Nephron (organoid): ENCODE measurements around the gene ICE1.
A peak's percentile ranks its signal among the peaks of the same experiment; 100 is the strongest.
"Not testable (repeated sequence)": the region's sequence is repeated elsewhere in the genome, so short reads cannot be mapped to it uniquely, and the experiment has no call there.

Source experiments
- H3K27ac Mint-ChIP-seq, 3 experiments: 2 replicates each; pipeline ENCODE4 v1.8.0; 2020; ENCODE audit warnings: mixed read lengths in 3 of 3, mild to moderate bottlenecking in 2 of 3, moderate library complexity in 1 of 3
- H3K27me3 Mint-ChIP-seq: 2 replicates; pipeline ENCODE4 v1.8.0; 2021; ENCODE audit warnings: low read depth, mild to moderate bottlenecking, moderate library complexity, mixed read lengths
- H3K36me3 Mint-ChIP-seq: 2 replicates; pipeline ENCODE4 v1.8.0; 2020; ENCODE audit warnings: low read depth, mixed read lengths
- H3K4me1 Mint-ChIP-seq: 2 replicates; pipeline ENCODE4 v1.8.0; 2020; ENCODE audit warnings: mixed read lengths
- H3K4me3 Mint-ChIP-seq, 3 experiments: 2 replicates each; pipeline ENCODE4 v1.8.0; 2020; ENCODE audit warnings: mild to moderate bottlenecking in 3 of 3, mixed read lengths in 3 of 3, moderate library complexity in 2 of 3
- H3K9me3 Mint-ChIP-seq: 2 replicates; pipeline ENCODE4 v1.8.0; 2020; ENCODE audit warnings: mixed read lengths
- TF ChIP-seq, protein P1 (sequence below), 3 experiments: fragments of 200-600 bp; sonication (generic); IDR thresholded peaks; one replicate each; pipeline ENCODE4 v1.5.0; 2021; ENCODE audit warnings: antibody characterized with exemption in 3 of 3; ENCODE audit not compliant: unreplicated experiment in 3 of 3

The ICE1 gene

DNA sequence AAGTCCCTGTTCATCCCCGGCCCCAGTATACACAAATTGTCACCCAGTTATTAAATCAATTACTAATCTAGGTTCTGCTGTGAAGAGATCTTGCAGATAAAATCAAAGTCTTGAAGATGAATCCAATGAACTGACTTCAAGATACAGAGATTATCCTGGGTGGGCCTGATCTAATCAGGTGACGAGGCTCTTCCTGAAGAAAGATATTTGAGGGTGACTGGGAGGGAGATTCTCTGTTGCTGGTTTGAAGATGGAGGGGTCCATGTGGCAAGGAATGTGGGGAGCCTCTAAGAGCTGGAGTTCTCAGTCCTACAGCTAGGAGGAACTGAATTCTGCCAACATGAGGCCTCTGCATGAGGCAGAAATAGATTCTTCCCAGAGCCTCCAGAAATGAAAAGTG lies 36.1 kb upstream of the ICE1 start:
- no peak overlapping the region for H3K4me3 Mint-ChIP-seq
- H3K4me1 Mint-ChIP-seq = peaks cover 28% of the 10 kb centered on the region
- H3K9me3 Mint-ChIP-seq = no peaks in the 10 kb centered on the region
- H3K36me3 Mint-ChIP-seq = no peaks in the 10 kb centered on the region
- H3K27ac Mint-ChIP-seq = no peak overlapping the region
- peaks cover 11% of the 10 kb centered on the region for H3K27me3 Mint-ChIP-seq
- TF ChIP-seq, protein P1, sequence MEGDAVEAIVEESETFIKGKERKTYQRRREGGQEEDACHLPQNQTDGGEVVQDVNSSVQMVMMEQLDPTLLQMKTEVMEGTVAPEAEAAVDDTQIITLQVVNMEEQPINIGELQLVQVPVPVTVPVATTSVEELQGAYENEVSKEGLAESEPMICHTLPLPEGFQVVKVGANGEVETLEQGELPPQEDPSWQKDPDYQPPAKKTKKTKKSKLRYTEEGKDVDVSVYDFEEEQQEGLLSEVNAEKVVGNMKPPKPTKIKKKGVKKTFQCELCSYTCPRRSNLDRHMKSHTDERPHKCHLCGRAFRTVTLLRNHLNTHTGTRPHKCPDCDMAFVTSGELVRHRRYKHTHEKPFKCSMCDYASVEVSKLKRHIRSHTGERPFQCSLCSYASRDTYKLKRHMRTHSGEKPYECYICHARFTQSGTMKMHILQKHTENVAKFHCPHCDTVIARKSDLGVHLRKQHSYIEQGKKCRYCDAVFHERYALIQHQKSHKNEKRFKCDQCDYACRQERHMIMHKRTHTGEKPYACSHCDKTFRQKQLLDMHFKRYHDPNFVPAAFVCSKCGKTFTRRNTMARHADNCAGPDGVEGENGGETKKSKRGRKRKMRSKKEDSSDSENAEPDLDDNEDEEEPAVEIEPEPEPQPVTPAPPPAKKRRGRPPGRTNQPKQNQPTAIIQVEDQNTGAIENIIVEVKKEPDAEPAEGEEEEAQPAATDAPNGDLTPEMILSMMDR (IDR thresholded peaks at IDR 0.05; ENCODE audit: unreplicated experiment in 3 of 3) = no peak

- Mint-ChIP-seq H3K9me3 (no peaks in the 10 kb centered on the region), H3K36me3 (no peaks in the 10 kb centered on the region), H3K4me3 (no peak overlapping the region), H3K4me1 (peaks cover 21% of the 10 kb centered on the region), H3K27me3 (peaks cover 11% of the 10 kb centered on the region), H3K27ac (peak overlapping the region in 2 of 3 experiments; percentile 75 to 90)
- TF ChIP-seq, protein P1 (IDR thresholded peaks at IDR 0.05; ENCODE audit: unreplicated experiment in 3 of 3) = no peak
Measured at GRCh38 chr5:5387192-5387591, 35.3 kb upstream of the ICE1 start.

GRCh38 chr5:5387777-5388176 lies 34.7 kb upstream of the ICE1 start:
- H3K4me1 Mint-ChIP-seq = peaks cover 21% of the 10 kb centered on the region
- TF ChIP-seq, protein P1 (IDR thresholded peaks at IDR 0.05; ENCODE audit: unreplicated experiment in 3 of 3) = no peak
- H3K36me3 Mint-ChIP-seq = no peaks in the 10 kb centered on the region
- peak overlapping the region in 2 of 3 experiments; percentile 75 to 90 for H3K27ac Mint-ChIP-seq
- H3K9me3 Mint-ChIP-seq = no peaks in the 10 kb centered on the region
- H3K4me3 Mint-ChIP-seq = no peak overlapping the region
- H3K27me3 Mint-ChIP-seq = peaks cover 11% of the 10 kb centered on the region

DNA sequence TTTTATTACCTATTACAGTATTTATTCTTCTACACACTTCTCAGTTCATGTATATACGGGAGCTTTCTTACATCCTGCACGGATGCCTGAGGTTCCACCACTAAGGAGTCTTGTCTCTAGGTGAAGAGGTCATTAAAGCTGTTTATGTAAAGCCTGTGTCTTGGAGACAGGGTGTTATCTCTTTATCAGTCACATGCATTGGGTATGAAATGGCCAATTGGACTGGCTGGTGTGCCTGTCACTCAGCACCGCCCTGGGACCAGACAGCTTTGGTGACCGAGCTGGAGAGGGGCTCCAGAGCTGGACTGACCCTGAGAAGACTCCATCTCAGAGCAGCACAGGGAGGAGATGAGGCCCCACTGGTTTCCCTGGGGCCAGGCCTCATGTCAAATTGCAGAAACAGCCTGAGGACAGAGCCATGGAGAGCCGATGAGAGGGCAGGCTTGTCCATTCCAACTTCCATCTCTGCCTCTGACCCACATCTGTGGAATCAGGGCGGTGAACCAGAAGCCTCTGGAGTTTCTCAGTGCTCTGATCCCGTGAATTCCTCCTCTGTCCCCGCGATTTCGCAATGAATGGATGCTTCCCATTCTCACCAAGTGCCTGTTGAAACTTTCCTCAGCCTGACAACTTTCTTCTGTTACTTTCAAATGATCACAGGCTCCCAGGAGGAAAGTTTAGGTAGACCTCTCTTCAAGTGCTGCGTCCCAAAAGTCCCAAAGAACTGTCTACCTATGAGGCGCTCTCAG lies 32.2 kb upstream of the ICE1 start:
- not testable (repeated sequence) for H3K27me3 Mint-ChIP-seq, H3K27ac Mint-ChIP-seq, H3K36me3 Mint-ChIP-seq, H3K4me3 Mint-ChIP-seq, H3K9me3 Mint-ChIP-seq
- H3K4me1 Mint-ChIP-seq = peaks cover 24% of the 10 kb centered on the region

GRCh38 chr5:5392504-5392903 lies 30.0 kb upstream of the ICE1 start:
- not testable (repeated sequence) for H3K9me3 Mint-ChIP-seq, H3K4me3 Mint-ChIP-seq

GRCh38 chr5:5394384-5394986 lies 28.0 kb upstream of the ICE1 start:
- not testable (repeated sequence) for H3K9me3 Mint-ChIP-seq, H3K4me3 Mint-ChIP-seq, H3K36me3 Mint-ChIP-seq

More at GRCh38 chr5:5392504-5392903, 30.0 kb upstream of the ICE1 start:
- H3K27me3 Mint-ChIP-seq, H3K27ac Mint-ChIP-seq, H3K36me3 Mint-ChIP-seq: not testable (repeated sequence)
- peaks cover 21% of the 10 kb centered on the region for H3K4me1 Mint-ChIP-seq

DNA sequence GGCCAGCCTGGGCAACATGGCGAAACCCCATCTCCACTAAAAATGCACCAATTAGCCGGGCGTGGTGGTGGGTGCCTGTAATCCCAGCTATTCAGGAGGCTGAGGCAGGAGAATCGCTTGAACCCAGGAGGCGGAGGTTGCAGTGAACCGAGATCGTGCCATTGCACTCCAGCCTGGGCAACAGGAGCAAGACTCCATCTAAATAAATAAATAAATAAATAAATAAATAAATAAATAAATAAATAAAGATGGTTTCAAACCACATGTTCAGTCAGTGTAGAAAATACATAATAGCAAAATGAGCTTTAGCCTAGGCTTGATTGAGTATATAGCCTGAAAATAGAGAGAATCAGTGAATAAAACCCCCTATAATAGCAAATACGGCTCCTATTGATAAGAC lies 27.4 kb upstream of the ICE1 start:
- not testable (repeated sequence) for H3K4me3 Mint-ChIP-seq, H3K36me3 Mint-ChIP-seq, H3K4me1 Mint-ChIP-seq, H3K27me3 Mint-ChIP-seq, H3K27ac Mint-ChIP-seq, H3K9me3 Mint-ChIP-seq

More at GRCh38 chr5:5394384-5394986, 28.0 kb upstream of the ICE1 start:
- peak overlapping the region in 1 of 3 experiments; percentile 39 for H3K27ac Mint-ChIP-seq
- H3K4me1 Mint-ChIP-seq, H3K27me3 Mint-ChIP-seq: not testable (repeated sequence)
- TF ChIP-seq, protein P1 (IDR thresholded peaks at IDR 0.05; ENCODE audit: unreplicated experiment in 3 of 3) = peak; percentile 53 to 67 (median 66)
